Measurements from ENCODE around the gene MYO1H.

The MYO1H gene

DNA sequence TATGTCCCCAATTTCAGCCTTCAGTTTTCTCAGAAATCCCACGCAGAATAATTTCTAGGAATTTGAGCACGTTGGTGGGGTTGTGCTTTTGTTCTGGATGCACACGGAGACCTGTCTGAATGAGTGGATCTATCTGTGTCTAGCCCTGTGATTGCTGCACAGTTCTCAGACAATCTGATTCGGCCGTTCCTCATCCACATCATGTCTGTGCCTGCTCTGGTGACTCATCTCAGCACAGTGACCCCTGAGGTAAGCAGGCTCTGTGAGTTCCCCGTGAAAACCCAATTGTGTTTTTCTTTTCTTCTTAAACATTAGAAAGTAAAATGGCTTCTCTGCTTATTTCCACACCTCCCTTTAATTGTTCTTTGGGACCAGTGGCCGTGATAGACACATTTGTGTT, 150.0 kb downstream of the MYO1H start:
- Histone ChIP-seq H3K4me1 (ENCODE audit: control insufficient read depth in 2 of 2, insufficient read depth in 2 of 2, low read length in 2 of 2) (no peaks in the 10 kb centered on the region), H3K9ac (ENCODE audit: low read depth in 1 of 2, low read length in 2 of 2) (no peak overlapping the region), H3K27ac (ENCODE audit: low read depth in 2 of 2, low read length in 2 of 2) (no peak overlapping the region), H3K4me3 (ENCODE audit: low read length in 2 of 2) (no peak overlapping the region), H3K27me3 (ENCODE audit: control insufficient read depth in 2 of 2, insufficient read depth in 2 of 2, low read length in 2 of 2) (no peaks in the 10 kb centered on the region), H3K9me3 (ENCODE audit: control insufficient read depth in 2 of 2, low read length in 2 of 2) (no peaks in the 10 kb centered on the region), H3K36me3 (ENCODE audit: control insufficient read depth in 2 of 2, insufficient read depth in 2 of 2, low read length in 2 of 2) (peaks cover 58 to 68% of the 10 kb centered on the region in 2 donors)
